Heart left ventricle (tissue), 13 donors: ENCODE measurements around the gene ASCC2.

Source experiments
- POLR2A ChIP-seq, 2 donors: fragments of 450-650 bp; IDR thresholded peaks; one replicate each; pipeline ENCODE4 v1.6.1; 2017; ENCODE audit warnings: antibody characterized with exemption in 2 of 2, mild to moderate bottlenecking in 2 of 2, moderate library complexity in 2 of 2
- TF ChIP-seq, protein P1 (sequence below), 12 donors: fragments of 200-600 bp; sonication (generic) in 4 of 12; IDR thresholded peaks; one replicate each; pipeline versions ENCODE4 v1.5.0 to v1.8.0; 2018 to 2022; ENCODE audit warnings: antibody characterized with exemption in 12 of 12, mild to moderate bottlenecking in 5 of 12
- donor health status: ischemic (EF 13 %, LVEDD 7.1; RV severe dilation, severe dysfunction).
- donor health status: DM: no; HTN: yes; CAD: no.
- donor health status: DM: no; HTN: no; CAD: no.
- donor health status: ischemic (EF 25% LVEDD 6.9; RV normal size, moderate dysfunction).
- donor health status: ischemic (EF 25% LVEDD 5.7; RV mildly dilated, moderate dysfunction).
- donor health status: ischemic (EF 35%, LVEDD 5.7; RV mildly dilated, moderate dysfunction).
- donor health status: nonischemic (EF 11% LVEDD 7.7; RV severe dilation, severe dysfunction).
- donor health status: DM: yes; HTN: yes; CAD: no.
- donor health status: PGD.
- donor health status: ischemic (EF 29% LVEDD 5.4; RV normal size, mild dysfunction).
- donor health status: nonischemic (EF 23%, LVEDD 6.1; RV moderate dilation, normal function).

DNA sequence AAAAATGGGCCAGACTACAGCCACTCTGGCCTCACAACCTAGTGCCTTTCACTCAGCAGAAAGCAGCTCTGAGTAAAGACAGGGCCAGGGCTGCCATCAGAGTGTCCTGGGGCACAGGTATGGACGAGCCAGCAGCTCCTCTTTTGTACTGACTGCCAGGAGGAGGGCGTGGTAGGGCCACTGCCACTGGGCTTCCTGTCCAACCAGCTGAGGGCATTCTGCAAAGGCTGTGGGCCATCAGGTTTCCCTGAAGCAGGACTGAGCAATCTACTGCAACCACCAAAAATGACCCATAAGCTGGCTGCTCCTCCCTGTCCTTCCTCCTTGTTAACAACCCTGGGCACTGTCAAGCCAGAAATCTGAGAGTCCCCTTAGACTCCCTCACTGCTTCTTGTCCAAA is 33.1 kb downstream of the ASCC2 start:
- TF ChIP-seq, protein P1, sequence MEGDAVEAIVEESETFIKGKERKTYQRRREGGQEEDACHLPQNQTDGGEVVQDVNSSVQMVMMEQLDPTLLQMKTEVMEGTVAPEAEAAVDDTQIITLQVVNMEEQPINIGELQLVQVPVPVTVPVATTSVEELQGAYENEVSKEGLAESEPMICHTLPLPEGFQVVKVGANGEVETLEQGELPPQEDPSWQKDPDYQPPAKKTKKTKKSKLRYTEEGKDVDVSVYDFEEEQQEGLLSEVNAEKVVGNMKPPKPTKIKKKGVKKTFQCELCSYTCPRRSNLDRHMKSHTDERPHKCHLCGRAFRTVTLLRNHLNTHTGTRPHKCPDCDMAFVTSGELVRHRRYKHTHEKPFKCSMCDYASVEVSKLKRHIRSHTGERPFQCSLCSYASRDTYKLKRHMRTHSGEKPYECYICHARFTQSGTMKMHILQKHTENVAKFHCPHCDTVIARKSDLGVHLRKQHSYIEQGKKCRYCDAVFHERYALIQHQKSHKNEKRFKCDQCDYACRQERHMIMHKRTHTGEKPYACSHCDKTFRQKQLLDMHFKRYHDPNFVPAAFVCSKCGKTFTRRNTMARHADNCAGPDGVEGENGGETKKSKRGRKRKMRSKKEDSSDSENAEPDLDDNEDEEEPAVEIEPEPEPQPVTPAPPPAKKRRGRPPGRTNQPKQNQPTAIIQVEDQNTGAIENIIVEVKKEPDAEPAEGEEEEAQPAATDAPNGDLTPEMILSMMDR (IDR thresholded peaks at IDR 0.05): no peak
- no peak for TF ChIP-seq POLR2A (IDR thresholded peaks at IDR 0.05)
